ENCODE results near the gene CD209.
"Not testable (repeated sequence)": the region's sequence is repeated elsewhere in the genome, so short reads cannot be mapped to it uniquely, and the experiment has no call there.

Gene CD209

DNA sequence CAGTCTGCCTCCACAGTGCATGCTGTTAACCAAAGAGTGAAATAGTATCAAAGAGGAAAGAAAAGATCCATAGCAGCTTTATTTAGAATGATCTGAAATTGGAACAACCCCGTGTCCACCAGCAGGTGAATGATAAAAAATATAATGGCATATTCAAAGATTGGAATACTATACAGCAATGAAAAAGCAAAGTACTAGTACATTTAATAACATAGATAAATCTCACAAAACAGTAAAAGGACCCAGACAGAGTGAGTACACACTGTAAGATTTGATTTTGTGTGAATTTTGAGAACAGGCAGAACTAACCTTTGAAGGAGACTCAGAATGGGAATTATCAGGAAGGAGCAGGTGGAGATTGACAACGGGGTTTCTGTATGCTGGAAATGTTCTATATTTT lies 837 bp upstream of the CD209 start:
- no peak overlapping the region for H3K4me3 ChIP-seq (replicated peaks in 1 of 2; ENCODE audit: low read depth in 2 of 2, low read length in 2 of 2)
- TF ChIP-seq, protein P1, sequence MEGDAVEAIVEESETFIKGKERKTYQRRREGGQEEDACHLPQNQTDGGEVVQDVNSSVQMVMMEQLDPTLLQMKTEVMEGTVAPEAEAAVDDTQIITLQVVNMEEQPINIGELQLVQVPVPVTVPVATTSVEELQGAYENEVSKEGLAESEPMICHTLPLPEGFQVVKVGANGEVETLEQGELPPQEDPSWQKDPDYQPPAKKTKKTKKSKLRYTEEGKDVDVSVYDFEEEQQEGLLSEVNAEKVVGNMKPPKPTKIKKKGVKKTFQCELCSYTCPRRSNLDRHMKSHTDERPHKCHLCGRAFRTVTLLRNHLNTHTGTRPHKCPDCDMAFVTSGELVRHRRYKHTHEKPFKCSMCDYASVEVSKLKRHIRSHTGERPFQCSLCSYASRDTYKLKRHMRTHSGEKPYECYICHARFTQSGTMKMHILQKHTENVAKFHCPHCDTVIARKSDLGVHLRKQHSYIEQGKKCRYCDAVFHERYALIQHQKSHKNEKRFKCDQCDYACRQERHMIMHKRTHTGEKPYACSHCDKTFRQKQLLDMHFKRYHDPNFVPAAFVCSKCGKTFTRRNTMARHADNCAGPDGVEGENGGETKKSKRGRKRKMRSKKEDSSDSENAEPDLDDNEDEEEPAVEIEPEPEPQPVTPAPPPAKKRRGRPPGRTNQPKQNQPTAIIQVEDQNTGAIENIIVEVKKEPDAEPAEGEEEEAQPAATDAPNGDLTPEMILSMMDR (IDR thresholded peaks at IDR 0.05; ENCODE audit: low read depth, low read length), result no peak
- DNase-seq (ENCODE audit: low read depth in 2 of 2), result no peak

DNA sequence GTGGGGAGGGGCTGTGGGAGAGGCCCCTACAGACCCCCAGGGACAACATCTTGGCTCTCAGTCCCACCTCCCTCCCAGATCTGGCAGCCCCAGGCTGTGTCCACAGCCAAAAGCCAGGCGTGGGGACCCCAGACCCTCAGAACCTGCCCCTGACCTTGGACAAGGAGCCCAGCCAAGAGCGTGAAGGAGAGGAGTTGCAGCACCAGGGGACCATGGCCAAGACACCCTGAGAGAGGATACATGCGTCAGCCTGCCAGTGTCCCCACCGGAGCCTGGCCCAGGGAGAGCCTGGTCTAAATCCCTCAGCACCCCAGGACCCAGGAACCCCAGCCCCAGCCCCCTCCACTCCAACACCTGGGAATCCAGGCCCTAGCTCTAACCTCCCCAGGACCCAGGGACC lies 1.0 kb downstream of the CD209 start:
- not testable (repeated sequence) for DNase-seq (ENCODE audit: low read depth in 2 of 2)

DNA sequence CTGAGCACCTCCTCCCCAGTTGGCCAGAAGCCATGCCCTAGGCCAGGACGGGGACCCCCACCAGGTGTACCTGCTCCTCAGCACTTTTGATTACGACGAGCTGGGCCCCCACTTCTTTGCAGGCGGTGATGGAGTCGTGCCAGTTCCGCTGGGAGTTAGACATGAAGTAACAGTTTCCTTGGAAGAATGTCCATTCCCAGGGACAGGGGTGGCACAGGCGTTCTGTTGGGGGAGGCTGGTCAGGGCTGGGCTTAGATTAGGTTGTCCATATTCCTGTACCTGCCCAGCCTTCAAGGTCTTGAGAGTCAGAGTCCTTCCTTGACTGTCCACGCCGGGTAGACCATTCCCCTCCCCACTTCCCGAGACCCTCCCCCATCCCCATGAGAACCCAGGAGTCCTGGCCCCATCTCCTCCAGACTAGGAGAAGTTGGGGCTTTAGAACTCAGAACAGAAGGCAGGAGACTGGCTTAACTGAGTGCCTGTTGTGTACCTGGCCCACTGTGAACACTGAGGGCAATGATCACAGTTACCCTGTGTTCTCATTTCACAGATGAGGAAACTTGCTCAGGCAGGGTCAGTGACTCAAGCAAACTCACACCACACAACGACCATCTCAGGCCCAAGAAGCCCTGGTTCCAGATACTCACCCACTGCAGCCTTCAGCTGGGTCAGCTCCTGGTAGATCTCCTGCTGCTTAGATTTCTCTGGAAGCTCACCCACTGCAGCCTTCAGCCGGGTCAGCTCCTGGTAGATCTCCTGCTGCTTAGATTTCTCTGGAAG lies 2.3 kb downstream of the CD209 start:
- DNase-seq (ENCODE audit: low read depth in 2 of 2), result no peak
- TF ChIP-seq, protein P1 (IDR thresholded peaks at IDR 0.05; ENCODE audit: low read depth, low read length), result no peak
- H3K4me3 ChIP-seq (replicated peaks in 1 of 2; ENCODE audit: low read depth in 2 of 2, low read length in 2 of 2), result no peak overlapping the region

More for the DNA sequence above, 1.0 kb downstream of the CD209 start:
- H3K4me3 ChIP-seq (replicated peaks in 1 of 2; ENCODE audit: low read depth in 2 of 2, low read length in 2 of 2), result not testable (repeated sequence)

- TF ChIP-seq, protein P1 (IDR thresholded peaks at IDR 0.05; ENCODE audit: low read depth, low read length), result no peak
- DNase-seq (ENCODE audit: low read depth in 2 of 2), result no peak
- no peak overlapping the region for H3K4me3 ChIP-seq (replicated peaks in 1 of 2; ENCODE audit: low read depth in 2 of 2, low read length in 2 of 2)
Measured at GRCh38 chr19:7744199-7744786, 3.0 kb downstream of the CD209 start.

DNA sequence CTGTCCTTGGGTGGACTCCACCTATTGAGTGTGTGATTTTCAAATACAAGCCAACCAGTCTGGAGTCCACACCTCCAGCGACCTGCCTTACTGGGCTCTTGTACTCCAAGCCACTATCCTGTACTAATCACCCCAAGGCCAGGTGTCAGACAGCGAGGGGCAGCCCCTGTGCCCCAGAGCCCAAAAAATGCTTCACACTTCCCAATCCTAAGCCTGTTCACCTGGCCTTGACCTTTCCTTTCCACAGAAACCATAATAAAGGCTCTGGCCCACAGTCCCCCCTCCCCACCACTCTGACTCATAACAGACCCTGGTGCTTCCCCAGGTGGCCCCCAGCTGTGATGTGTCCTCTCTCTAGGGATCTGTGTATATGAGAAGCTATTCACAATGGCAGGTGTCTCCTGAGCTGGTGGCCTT lies 3.9 kb downstream of the CD209 start:
- TF ChIP-seq, protein P1 (IDR thresholded peaks at IDR 0.05; ENCODE audit: low read depth, low read length), result no peak
- DNase-seq (ENCODE audit: low read depth in 2 of 2), result no peak
- H3K4me3 ChIP-seq (replicated peaks in 1 of 2; ENCODE audit: low read depth in 2 of 2, low read length in 2 of 2), result no peak overlapping the region

DNA sequence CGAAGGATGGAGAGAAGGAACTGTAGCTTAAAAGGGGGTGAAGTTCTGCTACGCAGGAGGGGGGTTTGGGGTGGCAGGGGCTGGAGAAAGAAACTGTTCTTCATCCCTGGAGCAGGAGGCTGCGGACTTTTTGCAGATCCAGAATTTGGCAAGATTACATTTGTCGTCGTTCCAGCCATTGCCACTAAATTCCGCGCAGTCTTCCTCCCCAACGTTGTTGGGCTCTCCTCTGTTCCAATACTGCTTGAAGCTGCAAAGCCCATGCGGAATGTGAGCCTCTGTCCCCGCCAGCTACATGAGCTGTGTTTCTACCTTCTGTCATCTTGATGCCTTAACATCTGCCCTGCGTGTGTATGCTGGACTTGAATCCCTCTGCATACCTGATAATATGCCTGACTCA lies 4.3 kb downstream of the CD209 start:
- no peak overlapping the region for H3K4me3 ChIP-seq (replicated peaks in 1 of 2; ENCODE audit: low read depth in 2 of 2, low read length in 2 of 2)
- TF ChIP-seq, protein P1 (IDR thresholded peaks at IDR 0.05; ENCODE audit: low read depth, low read length), result no peak
- DNase-seq (ENCODE audit: low read depth in 2 of 2), result no peak

DNA sequence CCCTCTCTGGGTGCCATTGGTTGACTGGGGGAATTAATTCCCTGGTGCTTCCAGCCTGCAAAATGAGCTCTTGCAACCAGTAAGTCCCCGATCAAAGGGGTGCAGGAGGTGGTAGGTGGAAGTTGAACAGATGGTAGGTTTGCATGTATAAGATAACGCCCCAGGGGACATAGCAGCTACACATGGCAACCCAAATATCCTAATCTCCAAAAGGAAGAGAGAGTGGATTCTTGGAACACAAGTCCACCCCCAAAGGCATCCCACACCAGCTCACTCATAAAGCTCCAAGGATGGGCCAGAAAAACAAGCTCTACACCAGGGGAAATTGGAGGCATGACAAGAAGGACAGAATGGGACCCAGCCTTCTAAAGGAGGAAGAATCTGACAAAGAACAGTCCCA lies 4.8 kb downstream of the CD209 start:
- no peak overlapping the region for H3K4me3 ChIP-seq (replicated peaks in 1 of 2; ENCODE audit: low read depth in 2 of 2, low read length in 2 of 2)
- TF ChIP-seq, protein P1 (IDR thresholded peaks at IDR 0.05; ENCODE audit: low read depth, low read length), result no peak
- DNase-seq (ENCODE audit: low read depth in 2 of 2), result no peak

All from cardiac fibroblast (primary cell).